ENCODE measurements around the gene CNPY1. TPM values are rescaled to one million over a fixed set of nuclear protein-coding genes. Genes with fewer than 3 reads are reported as not detected.

Gene CNPY1
- total RNA-seq, 4 donors from 2014 or later = not detected

- peaks cover 92% of the 10 kb centered on the region for H3K27me3 ChIP-seq
Observed at GRCh38 chr7:155496267-155497005, 49.9 kb downstream of the CNPY1 start.

GRCh38 chr7:155495440-155496248 is 50.7 kb downstream of the CNPY1 start:
- Histone ChIP-seq H3K27ac (no peak overlapping the region), H3K4me3 (no peak overlapping the region), H3K36me3 (no peaks in the 10 kb centered on the region), H3K27me3 (peaks cover 92% of the 10 kb centered on the region), H3K4me1 (peaks cover 0 to 11% (median 0%) of the 10 kb centered on the region in 3 donors), H3K9me3 (no peaks in the 10 kb centered on the region)
- no peak for TF ChIP-seq CTCF (IDR thresholded peaks at IDR 0.05)
- no peak for TF ChIP-seq EP300 (IDR thresholded peaks at IDR 0.05)
- no peak for TF ChIP-seq POLR2A (IDR thresholded peaks at IDR 0.05)
- TF ChIP-seq POLR2AphosphoS5 (IDR thresholded peaks at IDR 0.05) = no peak
- WGBS, 2 donors (ENCODE audit: low coverage in 1 of 2) = 50 to 100% methylated on average over 2 to 5 of the region's 13 CpGs
- no peak for ATAC-seq

More at GRCh38 chr7:155496267-155497005, 49.9 kb downstream of the CNPY1 start:
- Histone ChIP-seq H3K27ac (no peak overlapping the region), H3K4me3 (no peak overlapping the region), H3K9me3 (no peaks in the 10 kb centered on the region), H3K36me3 (no peaks in the 10 kb centered on the region), H3K4me1 (peaks cover 0 to 4% (median 0%) of the 10 kb centered on the region in 3 donors)
- no peak for ATAC-seq
- TF ChIP-seq EP300 (IDR thresholded peaks at IDR 0.05) = no peak
- no peak for TF ChIP-seq POLR2A (IDR thresholded peaks at IDR 0.05)
- no peak for TF ChIP-seq CTCF (IDR thresholded peaks at IDR 0.05)
- no peak for TF ChIP-seq POLR2AphosphoS5 (IDR thresholded peaks at IDR 0.05)
- 87 to 89% methylated on average over 5 of the region's 23 CpGs for WGBS, 2 donors (ENCODE audit: low coverage in 1 of 2)

- H3K36me3 ChIP-seq = no peaks in the 10 kb centered on the region
- no CpG with 5 or more reads among the region's 16 CpGs for WGBS, 2 donors (ENCODE audit: low coverage in 1 of 2)
- TF ChIP-seq POLR2A (IDR thresholded peaks at IDR 0.05) (no peak), POLR2AphosphoS5 (IDR thresholded peaks at IDR 0.05) (no peak), CTCF (IDR thresholded peaks at IDR 0.05) (no peak), EP300 (IDR thresholded peaks at IDR 0.05) (no peak)
- ATAC-seq = no peak
- H3K9me3 ChIP-seq = no peaks in the 10 kb centered on the region
- peaks cover 92% of the 10 kb centered on the region for H3K27me3 ChIP-seq
- peaks cover 0 to 20% (median 0%) of the 10 kb centered on the region in 3 donors for H3K4me1 ChIP-seq
- no peak overlapping the region for H3K27ac ChIP-seq
- no peak overlapping the region for H3K4me3 ChIP-seq
Observed at GRCh38 chr7:155494551-155494950, 51.8 kb downstream of the CNPY1 start.

GRCh38 chr7:155493744-155494538 is 52.4 kb downstream of the CNPY1 start:
- ATAC-seq = no peak
- H3K9me3 ChIP-seq = no peaks in the 10 kb centered on the region
- H3K27ac ChIP-seq = no peak overlapping the region
- H3K4me3 ChIP-seq = no peak overlapping the region
- H3K4me1 ChIP-seq = peaks cover 0 to 20% (median 0%) of the 10 kb centered on the region in 3 donors
- WGBS, 2 donors (ENCODE audit: low coverage in 1 of 2) = 85 to 100% methylated on average over 2 to 4 of the region's 33 CpGs
- no peaks in the 10 kb centered on the region for H3K36me3 ChIP-seq
- no peak for TF ChIP-seq CTCF (IDR thresholded peaks at IDR 0.05)
- TF ChIP-seq POLR2A (IDR thresholded peaks at IDR 0.05) = no peak
- no peak for TF ChIP-seq EP300 (IDR thresholded peaks at IDR 0.05)
- TF ChIP-seq POLR2AphosphoS5 (IDR thresholded peaks at IDR 0.05) = no peak
- peaks cover 92% of the 10 kb centered on the region for H3K27me3 ChIP-seq
